ENCODE measurements around the gene ATP4A.

Gene ATP4A

GRCh38 chr19:35549174-35549788 lies 14.2 kb downstream of the ATP4A start:
- peak; percentile 13 to 28 for DNase-seq (ENCODE audit: low read depth in 2 of 2)

- DNase-seq (ENCODE audit: low read depth in 2 of 2) = no peak
These were observed 16.9 kb downstream of the ATP4A start for GRCh38 chr19:35546532-35546931.

DNA sequence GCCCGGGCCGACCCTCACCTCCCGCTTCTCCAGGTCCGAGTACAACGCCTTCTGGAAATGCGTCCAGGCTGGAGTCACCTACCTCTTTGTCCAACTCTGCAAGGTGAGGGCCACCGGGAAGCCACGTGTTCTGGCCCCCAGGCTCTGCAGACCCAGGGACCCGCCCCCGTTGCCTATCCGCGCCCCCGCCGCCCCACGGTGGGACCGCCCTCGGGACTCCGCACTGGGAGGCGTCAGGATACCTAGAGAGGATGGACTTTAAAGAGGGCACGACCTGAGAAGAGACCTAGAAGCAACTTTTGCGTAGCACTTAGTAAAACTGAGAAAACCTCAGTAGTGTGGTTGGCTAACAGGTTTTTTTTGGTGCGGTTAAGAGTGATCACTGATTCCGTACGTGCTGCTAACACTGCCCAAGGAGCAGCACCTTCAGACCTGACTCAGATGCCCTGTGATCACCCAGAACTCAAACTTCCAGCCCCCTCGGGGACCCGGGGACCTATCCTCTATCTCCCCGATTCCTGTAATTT lies 17.5 kb downstream of the ATP4A start:
- DNase-seq (ENCODE audit: low read depth in 2 of 2) = peak; percentile 66 to 71

GRCh38 chr19:35545001-35545854 lies 18.2 kb downstream of the ATP4A start, which contains the start of gene TMEM147:
TMEM147 (plus strand) TSS chr19:35545626; CDS start chr19:35545740, 114 bp downstream.
- peak; percentile 83 to 84 for DNase-seq (ENCODE audit: low read depth in 2 of 2)

DNA sequence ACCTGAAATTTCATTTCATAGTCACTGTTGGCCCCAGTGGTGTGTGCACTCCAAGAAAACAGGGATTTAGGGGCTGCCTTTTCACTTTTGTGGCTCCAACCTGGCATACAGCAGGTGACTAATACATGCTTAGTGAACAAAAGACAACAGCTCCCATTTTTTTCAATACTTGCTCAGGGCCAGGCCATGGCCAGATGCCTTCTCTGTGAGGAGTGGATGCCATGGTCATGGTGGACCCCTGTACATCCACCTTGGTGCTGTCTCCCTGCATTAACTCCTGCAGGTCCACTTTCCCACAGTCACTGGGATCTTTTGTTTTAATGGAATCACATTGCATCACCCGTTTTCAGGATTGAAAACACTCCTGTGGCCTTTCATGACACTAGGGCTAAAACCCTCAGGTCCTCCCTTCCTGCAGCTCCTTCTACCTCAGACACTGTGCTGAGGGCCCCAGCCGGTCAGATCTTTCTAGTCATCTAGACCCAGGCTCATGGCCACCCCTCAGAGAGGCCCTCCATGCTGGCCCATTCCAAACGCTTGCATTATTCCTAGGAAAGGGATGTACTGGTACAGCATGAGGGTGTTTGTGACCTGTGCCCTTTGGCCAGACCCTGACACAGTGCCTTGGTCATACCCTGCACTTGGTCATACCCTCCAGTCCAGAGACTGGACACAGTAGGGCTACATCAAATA lies 19.2 kb downstream of the ATP4A start:
- no peak for DNase-seq (ENCODE audit: low read depth in 2 of 2)

- no peak for DNase-seq (ENCODE audit: low read depth in 2 of 2)
These were observed 20.0 kb downstream of the ATP4A start for GRCh38 chr19:35543280-35544109.

- no peak for DNase-seq (ENCODE audit: low read depth in 2 of 2)
These were observed 21.2 kb downstream of the ATP4A start for GRCh38 chr19:35542209-35542608.

DNA sequence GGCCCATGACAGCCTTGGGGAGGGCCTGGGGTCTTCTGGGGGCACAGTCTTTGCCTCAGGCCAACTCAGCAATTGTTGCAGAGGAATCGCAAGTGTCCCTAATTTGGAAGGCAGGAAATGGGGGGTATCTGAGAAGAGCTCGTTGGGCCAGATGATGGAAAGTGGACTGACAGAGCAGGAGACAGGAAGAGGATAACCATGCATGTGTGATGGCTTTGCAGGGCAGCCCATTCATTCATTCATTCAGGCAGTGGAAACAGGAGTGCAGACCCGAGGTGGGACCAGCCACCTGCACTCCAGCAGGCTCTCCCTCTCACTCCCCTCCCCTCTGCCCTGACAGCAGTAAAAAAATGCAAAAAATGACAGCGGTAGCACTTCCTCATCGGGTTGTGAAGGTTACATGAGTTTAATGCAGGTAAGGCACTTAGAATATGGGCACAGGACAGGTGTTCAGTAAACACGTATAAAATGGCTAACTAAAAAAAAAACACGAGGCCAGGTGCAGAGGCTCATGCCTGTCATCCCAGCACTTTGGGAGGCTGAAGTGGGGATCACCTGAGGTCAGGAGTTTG lies 23.0 kb downstream of the ATP4A start:
- no peak for DNase-seq (ENCODE audit: low read depth in 2 of 2)

GRCh38 chr19:35539850-35540249 lies 23.6 kb downstream of the ATP4A start:
- no peak for DNase-seq (ENCODE audit: low read depth in 2 of 2)

GRCh38 chr19:35539314-35539713 lies 24.1 kb downstream of the ATP4A start:
- no peak for DNase-seq (ENCODE audit: low read depth in 2 of 2)

DNA sequence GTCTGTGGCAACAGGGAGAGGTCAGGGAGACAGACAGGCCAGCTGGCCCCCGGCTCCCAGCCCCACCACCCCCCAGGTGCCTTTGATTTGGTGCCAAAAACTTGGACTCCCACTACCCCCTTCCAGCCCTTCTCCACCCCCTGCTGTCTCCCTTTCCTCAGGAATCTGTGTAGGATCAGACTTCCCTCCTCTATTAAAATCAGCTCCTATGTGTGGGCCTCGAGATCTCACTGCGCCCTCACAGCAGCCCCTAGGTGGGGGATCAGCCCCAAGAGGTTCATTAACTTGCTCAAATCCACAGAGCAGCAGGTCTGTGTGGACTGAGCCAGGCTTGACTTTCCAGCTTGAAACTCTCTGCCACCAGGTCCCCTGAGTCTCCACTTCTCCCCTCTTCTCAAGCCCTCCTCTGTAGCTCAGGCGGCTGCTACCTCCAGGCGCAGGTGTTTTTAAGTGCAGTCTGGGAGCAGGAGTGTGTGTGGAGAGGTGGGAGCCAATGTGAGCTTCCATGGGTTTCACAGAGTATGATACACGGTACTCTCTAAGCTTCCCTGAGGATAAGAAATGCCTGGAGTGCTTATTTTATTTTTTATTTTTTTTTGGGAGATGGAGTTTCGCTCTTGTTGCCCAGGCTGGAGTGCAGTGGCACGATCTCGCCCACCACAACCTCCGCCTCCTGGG lies 28.5 kb downstream of the ATP4A start:
- no peak for DNase-seq (ENCODE audit: low read depth in 2 of 2)

DNA sequence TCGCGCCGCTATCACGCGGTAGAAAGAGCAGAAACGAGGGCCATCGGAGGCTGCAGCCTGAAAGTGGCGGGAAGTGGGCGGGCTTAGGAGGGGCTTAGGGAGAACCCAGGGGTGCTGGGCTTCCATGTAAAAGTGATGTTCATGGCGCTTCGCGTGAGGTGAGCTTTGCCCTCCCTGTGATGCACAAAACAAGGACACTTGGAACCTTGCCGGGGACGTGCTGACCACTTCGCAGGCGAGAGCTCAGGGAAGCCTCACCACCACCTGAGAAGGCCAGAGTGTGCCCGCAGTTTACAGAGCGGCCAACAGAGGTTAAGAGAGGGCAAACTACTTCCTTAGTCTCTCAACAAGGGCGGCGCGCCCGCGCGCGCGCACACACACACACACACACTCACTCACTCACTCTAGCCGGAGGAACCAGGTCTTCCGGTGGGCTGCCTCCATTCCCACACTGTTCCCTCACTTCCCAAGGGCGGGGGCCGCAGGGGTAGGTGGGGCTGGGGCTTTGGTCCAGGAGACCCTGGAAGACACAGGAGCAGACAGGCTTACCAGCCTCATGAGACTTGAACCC lies 29.6 kb downstream of the ATP4A start:
- DNase-seq (ENCODE audit: low read depth in 2 of 2) = peak in 1 of 2 donors; percentile 15

- DNase-seq (ENCODE audit: low read depth in 2 of 2) = no peak
These were observed 30.1 kb downstream of the ATP4A start, which contains the start of gene GAPDHS for GRCh38 chr19:35533201-35533821. GAPDHS (plus strand) TSS chr19:35533456; CDS start chr19:35533528, 72 bp downstream.

GRCh38 chr19:35531291-35531690 lies 32.2 kb downstream of the ATP4A start:
- no peak for DNase-seq (ENCODE audit: low read depth in 2 of 2)

GRCh38 chr19:35529241-35530218 lies 33.9 kb downstream of the ATP4A start:
- DNase-seq (ENCODE audit: low read depth in 2 of 2) = no peak

GRCh38 chr19:35528218-35529038 lies 35.0 kb downstream of the ATP4A start, which contains the start of gene SBSN:
SBSN (minus strand) TSS chr19:35528311; CDS start chr19:35528281, 30 bp downstream.
- DNase-seq (ENCODE audit: low read depth in 2 of 2) = no peak

GRCh38 chr19:35525873-35526272 lies 37.6 kb downstream of the ATP4A start:
- no peak for DNase-seq (ENCODE audit: low read depth in 2 of 2)

Data from stimulated activated CD8-positive, alpha-beta memory T cell treated with anti-CD3 and anti-CD28 coated beads, Interleukin-15, amount 100 ng/mL, for 48 hours (primary cell).